Measurements from ENCODE around the gene MAPK11. TPM values are rescaled to one million over a fixed set of nuclear protein-coding genes. Genes with fewer than 3 reads are reported as not detected.
A peak's percentile ranks its signal among the peaks of the same experiment; 100 is the strongest.

The MAPK11 gene
- total and polyA plus RNA-seq, 10 of the 15 experiments (the other 5 are each of a cell fraction or from before 2014, with no cell fraction given): 0.05 to 12.8 (median 3.7) TPM

- TF ChIP-seq STAT3 (IDR thresholded peaks at IDR 0.05; ENCODE audit: low read depth, low read length) (no peak), FOXK2 (IDR thresholded peaks at IDR 0.05) (no peak), MEF2A (IDR thresholded peaks at IDR 0.05; ENCODE audit: insufficient read depth, low read depth, low read length) (no peak), CBX5 (IDR thresholded peaks at IDR 0.05; ENCODE audit: low read depth) (no peak), STAT1 (conservative IDR thresholded peaks at IDR 0.05) (no peak), SKIL (IDR thresholded peaks at IDR 0.05; ENCODE audit: low read depth, poor library complexity, severe bottlenecking) (peak; percentile 89), TARDBP (IDR thresholded peaks at IDR 0.05; ENCODE audit: borderline replicate concordance) (no peak), BHLHE40 (IDR thresholded peaks at IDR 0.05; ENCODE audit: borderline replicate concordance in 1 of 2, low read depth in 2 of 2, low read length in 1 of 2) (peak in 1 of 2 experiments; percentile 58; a peak in 1 of 4 replicates), SMAD5 (IDR thresholded peaks at IDR 0.05; ENCODE audit: low read depth) (no peak), ASH2L (IDR thresholded peaks at IDR 0.05; ENCODE audit: borderline replicate concordance, low read depth) (no peak), YY1 (IDR thresholded peaks at IDR 0.05; ENCODE audit: low read depth, low read length) (no peak), ZBTB33 (IDR thresholded peaks at IDR 0.05) (no peak), JUNB (IDR thresholded peaks at IDR 0.05) (no peak), SMARCA5 (IDR thresholded peaks at IDR 0.05) (no peak), E2F8 (IDR thresholded peaks at IDR 0.05; ENCODE audit: low read depth, partially characterized antibody) (no peak), TCF7 (IDR thresholded peaks at IDR 0.05; ENCODE audit: borderline replicate concordance) (no peak), SREBF2 (IDR thresholded peaks at IDR 0.05; ENCODE audit: low read length) (no peak), NR2F1 (conservative IDR thresholded peaks at IDR 0.05) (peak; percentile 50; the same call in 1 of the 2 replicates), RB1 (IDR thresholded peaks at IDR 0.05; ENCODE audit: borderline replicate concordance) (no peak), MEF2B (IDR thresholded peaks at IDR 0.05; ENCODE audit: partially characterized antibody, poor library complexity, severe bottlenecking) (no peak), MXI1 (IDR thresholded peaks at IDR 0.05; ENCODE audit: low read depth, low read length) (peak; percentile 58; the same call in 1 of the 2 replicates), ATF3 (IDR thresholded peaks at IDR 0.05; ENCODE audit: borderline replicate concordance, extremely low read depth, low read depth, low read length) (no peak), ZNF384 (IDR thresholded peaks at IDR 0.05; ENCODE audit: borderline replicate concordance, low read depth, low read length) (no peak), PML (IDR thresholded peaks at IDR 0.05; ENCODE audit: low read length) (no peak), YBX1 (IDR thresholded peaks at IDR 0.05) (no peak), BMI1 (IDR thresholded peaks at IDR 0.05; ENCODE audit: borderline replicate concordance) (no peak)
Observed at GRCh38 chr22:50305923-50306566, 35.9 kb upstream of the MAPK11 start (continued).

Data from GM12878 (cell line).